GM21825 (cell line): ENCODE data around the gene CCDC152.
"Not testable (repeated sequence)": the region's sequence is repeated elsewhere in the genome, so short reads cannot be mapped to it uniquely, and the experiment has no call there.

ENCODE experiments used
- ATAC-seq: cut with Tn5 transposase; IDR thresholded peaks from one replicate; pipeline ENCODE4 v1.9.1; 2021; ENCODE audit warnings: mild to moderate bottlenecking, moderate library complexity; ENCODE audit not compliant: unreplicated experiment

Gene CCDC152

GRCh38 chr5:42811591-42812446, 55.2 kb downstream of the CCDC152 start, which contains the start of gene SELENOP:
Gene SELENOP, minus strand, starts transcription at chr5:42811892. Its CDS starts 3,539 bp downstream, at chr5:42808353.
- no peak for ATAC-seq

DNA sequence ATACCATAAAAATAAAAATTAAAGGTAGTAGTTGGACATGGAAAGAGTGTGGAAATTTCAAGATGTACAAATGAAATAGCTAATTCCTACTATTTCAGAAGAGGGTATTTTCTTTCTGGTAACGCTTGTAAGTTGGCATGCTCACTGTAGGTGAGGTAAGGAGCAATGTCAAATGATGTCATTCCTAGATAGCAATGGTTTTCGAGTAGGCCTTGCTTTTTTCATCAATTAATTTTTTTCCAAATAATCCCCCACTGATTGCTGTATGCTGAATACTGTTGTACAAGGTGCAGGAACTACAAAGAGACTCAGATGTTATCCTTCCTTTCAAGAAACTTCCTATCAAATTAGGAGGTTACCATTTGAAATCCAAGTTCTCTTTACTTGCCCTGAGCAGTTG, 56.0 kb downstream of the CCDC152 start:
- ATAC-seq = no peak

DNA sequence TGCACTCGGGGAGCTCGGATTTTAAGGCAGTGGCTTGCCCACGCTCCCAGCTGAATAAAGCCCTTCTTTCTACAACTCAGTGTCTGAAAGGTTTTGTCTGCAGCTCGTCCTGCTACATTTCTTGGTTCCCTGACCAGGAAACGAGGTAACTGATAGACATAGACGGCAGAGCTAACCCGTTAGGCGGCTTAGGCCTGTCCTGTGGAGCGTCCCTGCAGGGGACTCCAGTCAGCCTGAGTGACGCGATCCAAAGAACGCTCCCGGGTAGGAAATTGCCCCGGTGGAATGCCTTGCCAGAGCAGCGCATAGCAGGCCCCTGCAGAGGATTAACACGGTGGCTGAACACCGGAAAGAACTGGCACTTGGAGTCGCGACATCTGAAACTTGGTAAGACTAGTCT, 56.9 kb downstream of the CCDC152 start:
- no peak for ATAC-seq

- ATAC-seq = not testable (repeated sequence)
These were observed 59.9 kb downstream of the CCDC152 start for GRCh38 chr5:42816546-42816945.

DNA sequence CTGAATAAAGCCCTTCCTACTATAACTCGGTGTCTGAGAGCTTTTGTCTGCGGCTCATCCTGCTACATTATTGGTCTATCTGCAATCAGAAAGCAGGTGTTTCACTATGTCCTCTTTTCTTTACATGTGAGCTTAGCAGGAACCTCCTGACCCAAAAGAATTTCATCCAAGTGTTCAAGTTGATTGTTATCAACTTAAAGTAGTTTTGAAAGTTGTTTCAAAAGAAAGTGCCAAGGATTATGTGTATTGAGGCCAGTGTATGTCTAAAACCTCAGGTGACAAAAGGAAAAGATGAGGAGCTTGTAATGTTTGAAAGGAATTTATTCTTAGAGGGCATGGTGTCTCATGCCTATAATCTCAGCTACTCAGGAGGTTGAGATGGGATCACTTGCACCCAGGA, 63.1 kb downstream of the CCDC152 start:
- no peak for ATAC-seq

GRCh38 chr5:42822548-42822947, 65.9 kb downstream of the CCDC152 start:
- no peak for ATAC-seq

- no peak for ATAC-seq
These were observed 67.8 kb downstream of the CCDC152 start for GRCh38 chr5:42824347-42824976.

DNA sequence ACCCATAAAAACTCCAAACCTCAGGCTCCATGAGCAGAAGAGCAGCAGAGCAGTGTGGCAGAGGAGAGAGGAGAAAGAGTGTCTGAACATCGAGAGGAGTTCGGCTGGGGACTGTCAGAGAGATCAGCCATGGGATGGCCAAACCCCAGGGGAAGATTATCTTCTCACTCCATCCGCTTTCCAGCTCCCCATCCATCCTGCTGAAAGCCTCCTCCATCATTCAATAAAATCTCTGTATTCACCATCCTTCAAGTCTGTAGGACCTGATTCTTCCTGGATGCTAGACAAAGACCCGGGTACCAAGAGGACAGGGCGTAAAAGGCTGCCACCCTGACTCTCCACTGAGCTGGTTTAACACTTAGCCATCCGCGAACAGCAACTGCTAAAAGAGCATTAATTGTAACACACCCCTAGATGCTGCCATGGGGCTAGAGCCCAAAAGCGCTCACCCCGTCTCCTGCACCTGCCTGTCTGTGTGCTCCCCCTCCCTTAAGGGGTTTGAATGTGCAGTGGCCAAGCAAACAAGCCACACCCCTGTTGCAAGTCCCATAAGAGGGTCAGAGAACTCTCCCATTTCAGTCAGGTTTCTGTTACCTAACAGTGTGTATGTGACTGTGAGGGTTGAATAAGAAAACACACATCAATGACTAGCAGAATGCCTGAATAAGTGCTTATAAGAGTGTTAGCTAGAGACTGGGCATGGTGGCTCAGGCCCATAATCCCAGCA, 69.0 kb downstream of the CCDC152 start:
- no peak for ATAC-seq

DNA sequence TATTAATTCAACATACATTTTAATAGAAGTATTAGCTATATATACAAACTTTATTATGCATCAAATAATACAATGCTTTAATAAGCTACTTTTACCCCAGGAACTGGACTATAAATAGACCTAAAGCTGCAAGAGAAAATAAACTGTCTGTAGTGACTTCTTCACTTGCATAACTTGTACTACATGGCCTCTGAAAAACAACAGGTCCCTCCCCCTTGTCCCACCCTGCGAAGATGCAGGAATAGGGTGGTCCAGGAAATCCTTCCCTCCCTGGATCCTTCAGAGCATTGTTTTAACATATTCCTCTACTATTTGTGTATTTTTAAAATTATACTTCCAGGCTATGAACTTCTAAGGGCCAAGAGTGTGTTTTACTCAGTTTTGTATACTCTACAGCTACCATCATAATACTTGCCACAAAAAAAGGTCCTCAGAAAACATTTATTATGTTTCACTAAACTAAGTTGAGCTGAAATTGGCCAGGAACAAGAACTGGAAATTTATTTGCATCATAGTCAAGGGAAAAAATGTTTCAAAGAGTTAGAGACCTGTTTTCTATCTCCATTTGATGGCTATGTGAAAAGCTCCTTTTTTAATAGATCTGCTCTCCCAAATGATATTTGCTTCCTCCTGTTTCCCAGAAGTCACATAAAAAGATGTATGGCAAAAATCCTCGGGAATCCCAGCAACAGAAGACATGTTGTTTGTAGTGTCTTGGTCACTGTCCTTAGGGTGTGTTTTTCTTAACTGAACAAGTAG, 70.3 kb downstream of the CCDC152 start:
- ATAC-seq = no peak

GRCh38 chr5:42828671-42829070, 72.1 kb downstream of the CCDC152 start:
- ATAC-seq = no peak

GRCh38 chr5:42830924-42831323, 74.3 kb downstream of the CCDC152 start:
- no peak for ATAC-seq

GRCh38 chr5:42832060-42832459, 75.4 kb downstream of the CCDC152 start:
- no peak for ATAC-seq

DNA sequence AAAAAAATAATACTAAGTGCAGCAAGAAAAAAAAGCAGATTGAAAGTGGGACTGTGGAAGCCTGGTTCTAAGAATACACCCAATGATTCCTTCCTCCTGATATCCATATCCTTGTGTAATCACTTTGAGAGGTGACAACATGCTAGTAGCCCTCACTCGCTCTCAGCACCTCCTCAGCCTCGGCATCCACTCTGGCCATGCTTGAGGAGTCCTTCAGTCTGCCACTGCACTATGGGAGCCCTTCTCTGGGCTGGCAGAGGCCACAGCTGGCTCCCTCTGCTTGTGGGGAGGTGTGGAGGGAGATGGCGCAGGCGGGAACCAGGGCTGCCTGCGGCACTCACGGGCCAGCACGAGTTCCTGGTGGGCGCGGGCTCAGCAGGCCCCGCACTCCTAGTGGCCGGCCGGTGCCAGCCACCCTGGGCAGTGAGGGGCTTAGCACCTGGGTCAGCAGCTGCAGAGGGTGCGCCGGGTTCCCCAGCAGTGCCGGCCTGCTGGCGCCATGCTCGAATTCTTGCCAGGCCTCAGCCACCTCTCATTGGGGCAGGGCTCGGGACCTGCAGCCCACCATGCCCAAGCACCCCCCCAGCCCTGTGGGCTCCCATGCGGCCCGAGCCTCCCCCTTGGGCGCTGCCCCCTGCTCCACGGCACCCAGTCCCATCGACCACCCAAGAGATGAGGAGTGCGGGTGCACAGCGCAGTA, 79.6 kb downstream of the CCDC152 start:
- ATAC-seq = no peak

- ATAC-seq = no peak
These were observed 81.0 kb downstream of the CCDC152 start for GRCh38 chr5:42837601-42838000.

GRCh38 chr5:42839196-42839595, 82.6 kb downstream of the CCDC152 start:
- no peak for ATAC-seq

- ATAC-seq = no peak
These were observed 83.7 kb downstream of the CCDC152 start for GRCh38 chr5:42840269-42840668.

DNA sequence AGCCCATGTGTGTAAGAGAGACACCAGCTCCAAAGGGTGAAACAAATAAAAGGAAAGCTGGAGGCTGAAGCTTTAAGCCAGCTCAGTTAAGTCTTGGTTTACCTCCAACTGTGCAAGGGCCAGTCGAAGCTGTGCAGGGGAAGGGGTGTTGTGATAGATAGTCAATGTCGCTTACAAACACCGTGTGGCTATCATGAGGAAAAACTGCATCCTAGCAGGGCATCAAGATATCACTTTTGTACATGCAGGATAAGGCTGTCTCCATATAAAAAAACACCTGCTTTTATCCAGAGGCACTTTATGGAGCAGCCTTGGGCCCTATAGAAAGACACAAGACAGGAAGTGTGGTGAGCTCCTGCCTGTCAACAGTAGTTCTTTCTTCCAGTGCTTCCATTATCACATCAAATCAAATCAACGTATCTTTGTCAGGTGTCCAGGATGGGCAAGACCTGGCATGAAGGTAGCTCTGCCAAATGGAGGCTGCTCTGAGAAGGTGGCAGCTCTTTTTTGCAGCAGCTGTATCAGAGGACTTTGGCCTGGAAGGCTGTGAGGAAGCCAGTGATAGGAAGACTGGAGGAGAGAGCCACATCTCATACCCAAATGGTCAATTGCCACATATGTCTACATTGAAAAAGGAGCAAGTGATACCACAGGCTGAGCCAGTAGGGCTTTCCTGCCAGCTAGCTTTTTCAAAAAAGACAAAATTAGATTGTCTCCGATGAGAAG, 84.4 kb downstream of the CCDC152 start:
- ATAC-seq = no peak

GRCh38 chr5:42842921-42843641, 86.5 kb downstream of the CCDC152 start:
- no peak for ATAC-seq

GRCh38 chr5:42843675-42844292, 87.2 kb downstream of the CCDC152 start:
- no peak for ATAC-seq
